WERI-Rb-1 (cell line): ENCODE results near the gene NAV2.

ENCODE experiments used
- DNase-seq: peaks from one replicate; pipeline ENCODE4 v3.0.0-alpha.2; 2020
- H3K27ac ChIP-seq: fragments of 250-450 bp; sonication (Bioruptor Pico); 2 replicates; pipeline ENCODE4 v1.5.1; 2020; ENCODE audit warnings: mild to moderate bottlenecking, moderate library complexity
- H3K27me3 ChIP-seq: fragments of 250-450 bp; sonication (Bioruptor Pico); 2 replicates; pipeline ENCODE4 v1.5.1; 2021; ENCODE audit warnings: mild to moderate bottlenecking, low read depth, moderate library complexity; ENCODE audit not compliant: insufficient read depth, severe bottlenecking
- H3K36me3 ChIP-seq: fragments of 250-450 bp; sonication (Bioruptor Pico); 2 replicates; pipeline ENCODE4 v1.5.1; 2020; ENCODE audit warnings: mild to moderate bottlenecking, moderate library complexity
- H3K4me3 ChIP-seq: 2 replicates; pipeline ENCODE4 v1.5.1; 2011; ENCODE audit warnings: low read depth, mild to moderate bottlenecking, control low read depth, low read length
- H3K9me3 ChIP-seq: fragments of 250-450 bp; sonication (Bioruptor Pico); 2 replicates; pipeline ENCODE4 v1.5.1; 2021; ENCODE audit warnings: mild to moderate bottlenecking, moderate library complexity; ENCODE audit not compliant: severe bottlenecking
- CTCF ChIP-seq: IDR thresholded peaks from 2 replicates; pipeline ENCODE4 v1.5.1; 2011; ENCODE audit warnings: low read depth, mild to moderate bottlenecking, control low read depth, inconsistent platforms, low read length

The NAV2 gene

GRCh38 chr11:20016526-20016925 lies 303.9 kb downstream of the NAV2 start:
- DNase-seq = no peak
- Histone ChIP-seq H3K27ac (peak overlapping the region; percentile 57), H3K9me3 (no peaks in the 10 kb centered on the region), H3K4me3 (no peak overlapping the region), H3K27me3 (no peaks in the 10 kb centered on the region), H3K36me3 (no peaks in the 10 kb centered on the region)
- no peak for TF ChIP-seq CTCF

- H3K4me3 ChIP-seq = no peak overlapping the region
- no peak overlapping the region; the same call in 1 of the 2 replicates for H3K27ac ChIP-seq
- no peaks in the 10 kb centered on the region for H3K36me3 ChIP-seq
- no peak for TF ChIP-seq CTCF
- no peaks in the 10 kb centered on the region for H3K27me3 ChIP-seq
- H3K9me3 ChIP-seq = no peaks in the 10 kb centered on the region
- DNase-seq = no peak
These were observed 304.7 kb downstream of the NAV2 start for GRCh38 chr11:20017320-20017719.

GRCh38 chr11:20020198-20020597 lies 307.6 kb downstream of the NAV2 start:
- Histone ChIP-seq H3K27me3 (no peaks in the 10 kb centered on the region), H3K4me3 (no peak overlapping the region), H3K27ac (no peak overlapping the region), H3K9me3 (no peaks in the 10 kb centered on the region), H3K36me3 (no peaks in the 10 kb centered on the region; the same call in 1 of the 2 replicates)
- TF ChIP-seq CTCF = no peak
- no peak for DNase-seq

GRCh38 chr11:20020716-20021115 lies 308.1 kb downstream of the NAV2 start:
- Histone ChIP-seq H3K36me3 (no peaks in the 10 kb centered on the region; the same call in 1 of the 2 replicates), H3K27ac (no peak overlapping the region), H3K9me3 (no peaks in the 10 kb centered on the region), H3K4me3 (no peak overlapping the region), H3K27me3 (no peaks in the 10 kb centered on the region)
- TF ChIP-seq CTCF = no peak
- DNase-seq = no peak

- Histone ChIP-seq H3K4me3 (no peak overlapping the region), H3K36me3 (no peaks in the 10 kb centered on the region; the same call in 1 of the 2 replicates), H3K27ac (peak overlapping the region; percentile 64), H3K27me3 (no peaks in the 10 kb centered on the region), H3K9me3 (no peaks in the 10 kb centered on the region)
- no peak for DNase-seq
- TF ChIP-seq CTCF = no peak
These were observed 308.6 kb downstream of the NAV2 start for GRCh38 chr11:20021212-20021611.

- Histone ChIP-seq H3K9me3 (no peaks in the 10 kb centered on the region), H3K36me3 (peaks cover 3% of the 10 kb centered on the region), H3K27ac (peak overlapping the region; percentile 64), H3K27me3 (no peaks in the 10 kb centered on the region), H3K4me3 (peak overlapping the region; percentile 97)
- TF ChIP-seq CTCF = no peak
- DNase-seq = no peak
These were observed 309.2 kb downstream of the NAV2 start for GRCh38 chr11:20021771-20022362.
